Dendritic cell treated with granulocyte-macrophage colony-stimulating factor and Interleukin-4, amounts not matched to agents 40 ng/mL and 50 ng/mL, for 4 days (primary cell): ENCODE results near the gene SYPL1.

Experiments
- H3K27ac Mint-ChIP-seq: one replicate; pipeline ENCODE4 v1.8.0; 2022; ENCODE audit warnings: mild to moderate bottlenecking, mixed read lengths
- H3K27me3 Mint-ChIP-seq: one replicate; pipeline ENCODE4 v1.8.0; 2022; ENCODE audit warnings: mild to moderate bottlenecking, mixed read lengths
- H3K36me3 Mint-ChIP-seq: one replicate; pipeline ENCODE4 v1.8.0; 2022; ENCODE audit warnings: low read depth, mixed read lengths
- H3K4me1 Mint-ChIP-seq: one replicate; pipeline ENCODE4 v1.8.0; 2022; ENCODE audit warnings: low read depth, mixed read lengths
- H3K4me3 Mint-ChIP-seq: one replicate; pipeline ENCODE4 v1.8.0; 2022; ENCODE audit warnings: mild to moderate bottlenecking, moderate library complexity, mixed read lengths
- H3K9me3 Mint-ChIP-seq: one replicate; pipeline ENCODE4 v1.8.0; 2022; ENCODE audit warnings: mixed read lengths
- intact Hi-C: fragments of 100-400 bp; cut with micrococcal nuclease; formaldehyde crosslinking; loops from one replicate; pipeline ENCODE4 v1.15.0; 2022

The SYPL1 gene

DNA sequence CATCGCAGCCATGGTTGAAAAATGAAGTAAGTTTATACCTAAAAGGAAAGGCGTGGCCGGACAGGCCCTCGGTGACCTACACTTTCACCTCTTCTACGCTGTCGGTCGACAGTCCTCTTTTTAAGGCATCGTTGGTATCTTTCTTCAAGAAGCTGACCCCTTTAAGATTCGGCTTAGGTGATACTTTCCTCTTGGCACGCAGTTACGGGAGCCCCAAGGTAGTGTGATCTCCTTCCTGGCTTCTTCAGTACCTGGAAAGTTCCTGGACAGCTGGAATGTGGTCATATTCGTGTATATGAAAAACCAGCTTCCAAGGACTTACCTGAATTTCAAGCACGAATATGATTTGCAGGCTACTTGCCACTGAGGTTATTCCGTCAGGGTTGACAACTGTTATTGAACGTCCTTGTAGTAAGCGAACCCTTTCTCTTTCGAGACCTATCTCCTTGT is 885 bp upstream of the SYPL1 start:
- H3K4me1 Mint-ChIP-seq, result peaks cover 28% of the 10 kb centered on the region
- H3K27me3 Mint-ChIP-seq, result no peaks in the 10 kb centered on the region
- peak overlapping the region; percentile 89 for H3K27ac Mint-ChIP-seq
- H3K9me3 Mint-ChIP-seq, result no peaks in the 10 kb centered on the region
- H3K36me3 Mint-ChIP-seq, result peaks cover 14% of the 10 kb centered on the region
- intact Hi-C loops, result loop anchor here (10.0 kb wide), 1 partner anchor 48 kb away; no protein-coding TSS in a partner anchor
- peak overlapping the region; percentile 94 for H3K4me3 Mint-ChIP-seq

DNA sequence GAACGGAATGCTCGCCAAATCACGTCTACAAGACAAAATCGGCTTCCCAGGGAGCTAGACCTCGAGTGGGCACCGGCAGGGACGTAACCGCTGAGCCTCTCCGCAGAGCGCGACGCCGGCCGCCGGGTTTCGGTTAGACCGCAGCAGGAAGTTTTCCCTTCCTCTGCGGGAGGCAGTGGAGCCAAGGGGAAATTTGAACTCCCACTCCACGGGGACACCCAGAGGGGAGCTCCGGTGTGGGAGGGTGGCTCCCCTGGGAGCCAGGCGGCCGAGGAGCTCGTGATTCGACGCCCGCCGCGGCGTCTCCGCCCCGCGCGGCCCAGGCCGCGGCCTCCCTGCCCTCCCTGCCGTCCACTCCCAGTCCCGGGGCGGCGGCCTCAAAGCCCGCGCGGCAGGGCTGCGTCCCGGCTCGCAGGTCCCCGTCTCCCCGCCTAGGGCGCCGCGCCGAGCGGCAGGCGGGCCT is 426 bp downstream of the SYPL1 start:
- peaks cover 14% of the 10 kb centered on the region for H3K36me3 Mint-ChIP-seq
- H3K27me3 Mint-ChIP-seq, result no peaks in the 10 kb centered on the region
- H3K4me3 Mint-ChIP-seq, result peak overlapping the region; percentile 94
- H3K27ac Mint-ChIP-seq, result peak overlapping the region; percentile 89
- no peaks in the 10 kb centered on the region for H3K9me3 Mint-ChIP-seq
- peaks cover 28% of the 10 kb centered on the region for H3K4me1 Mint-ChIP-seq
- intact Hi-C loops, result loop anchor here (10.0 kb wide), 1 partner anchor 47 kb away; no protein-coding TSS in a partner anchor

DNA sequence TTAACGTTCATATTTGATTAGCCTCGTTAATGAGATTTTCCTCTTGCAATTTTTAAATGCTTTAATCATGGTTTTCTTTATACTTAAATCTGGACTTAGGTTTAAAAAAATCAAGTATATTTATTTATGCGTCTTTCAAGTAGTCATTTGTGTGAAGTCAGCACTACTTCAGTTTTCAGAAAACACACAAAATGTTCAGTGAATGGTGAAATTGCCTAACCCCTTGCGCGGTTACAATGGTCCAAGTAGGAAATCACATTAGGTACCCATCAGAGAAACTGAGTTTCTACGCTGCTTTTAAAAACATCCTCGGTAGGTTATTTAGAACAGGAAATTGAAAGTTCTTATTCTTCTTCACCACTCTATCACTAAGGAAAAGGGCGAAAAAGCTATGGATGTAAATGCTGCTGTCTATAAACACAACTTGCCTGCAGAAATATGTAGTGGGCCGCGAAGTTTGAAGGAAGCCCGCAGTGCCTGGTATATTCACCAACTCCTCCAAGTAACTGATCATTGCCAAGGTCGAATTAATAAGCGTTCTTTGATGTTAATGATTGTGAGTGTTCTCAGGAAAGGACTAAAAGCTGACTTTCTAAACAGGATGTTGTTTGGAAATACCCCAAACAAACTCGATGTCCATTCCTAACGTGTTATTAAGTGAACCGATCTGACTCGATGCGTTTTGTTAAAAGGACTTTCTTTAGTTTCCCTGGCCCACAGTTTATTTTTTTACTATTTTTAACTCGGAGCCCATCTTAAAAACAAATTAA is 1.0 kb downstream of the SYPL1 start:
- peaks cover 19% of the 10 kb centered on the region for H3K36me3 Mint-ChIP-seq
- no peaks in the 10 kb centered on the region for H3K27me3 Mint-ChIP-seq
- H3K4me1 Mint-ChIP-seq, result peaks cover 33% of the 10 kb centered on the region
- intact Hi-C loops, result loop anchor here (10.0 kb wide), 1 partner anchor 46 kb away; no protein-coding TSS in a partner anchor
- H3K4me3 Mint-ChIP-seq, result peak overlapping the region; percentile 94
- no peaks in the 10 kb centered on the region for H3K9me3 Mint-ChIP-seq
- H3K27ac Mint-ChIP-seq, result peak overlapping the region; percentile 89

DNA sequence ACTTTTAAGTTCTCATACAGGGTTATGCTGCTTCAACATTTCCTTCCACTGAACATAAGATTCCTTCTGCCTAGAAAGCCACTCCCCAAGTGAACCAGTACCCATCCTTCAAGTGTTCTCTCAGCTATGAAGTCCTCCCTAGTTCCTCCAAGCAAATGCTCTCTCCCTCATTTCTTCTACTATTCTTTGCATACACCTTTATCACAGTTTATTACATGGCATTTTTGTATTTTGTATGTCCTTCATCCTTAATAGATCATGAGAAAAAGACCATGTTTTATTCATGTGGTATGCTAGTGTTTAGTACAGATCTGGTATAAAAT is 1.9 kb downstream of the SYPL1 start:
- Mint-ChIP-seq H3K27me3 (no peaks in the 10 kb centered on the region), H3K36me3 (peaks cover 25% of the 10 kb centered on the region), H3K4me3 (no peak overlapping the region), H3K27ac (no peak overlapping the region), H3K9me3 (no peaks in the 10 kb centered on the region), H3K4me1 (peaks cover 41% of the 10 kb centered on the region)
- intact Hi-C loops, result loop anchor here (10.0 kb wide), 1 partner anchor 45 kb away; no protein-coding TSS in a partner anchor

DNA sequence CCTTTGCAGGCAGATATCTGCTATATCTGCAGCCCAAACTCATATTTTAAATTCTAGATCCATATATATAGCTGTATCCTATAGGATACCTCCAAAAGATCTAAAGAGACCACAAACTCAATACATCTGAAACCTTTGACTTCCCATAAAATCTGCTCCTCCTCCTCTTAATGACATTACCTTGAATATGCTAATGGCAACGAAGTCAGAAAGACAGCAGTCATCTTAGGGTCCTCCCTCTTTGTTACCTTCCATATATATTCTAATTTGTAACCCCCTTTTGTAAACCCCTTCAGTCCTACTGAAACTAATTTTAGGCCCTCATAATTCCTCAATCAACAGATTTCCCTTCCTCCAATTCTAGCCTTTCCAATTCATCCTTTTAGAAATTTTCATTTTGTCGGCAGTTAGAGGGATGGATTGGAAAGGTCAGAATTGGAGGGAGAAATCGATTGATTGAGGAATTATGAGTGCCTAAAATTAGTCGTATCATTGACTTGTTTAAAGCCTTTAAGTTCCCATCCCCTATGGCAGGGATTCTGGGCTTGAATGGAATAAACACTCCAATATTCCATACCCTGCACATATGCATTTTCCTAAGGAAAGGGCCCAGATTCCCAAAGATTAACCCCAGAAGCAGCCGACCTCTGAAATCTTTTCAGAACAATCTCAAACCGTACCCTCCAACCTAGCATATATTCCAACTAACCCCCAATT is 2.4 kb downstream of the SYPL1 start:
- no peak overlapping the region for H3K27ac Mint-ChIP-seq
- peaks cover 45% of the 10 kb centered on the region for H3K4me1 Mint-ChIP-seq
- H3K4me3 Mint-ChIP-seq, result no peak overlapping the region
- no peaks in the 10 kb centered on the region for H3K27me3 Mint-ChIP-seq
- no peaks in the 10 kb centered on the region for H3K9me3 Mint-ChIP-seq
- intact Hi-C loops, result loop anchor here (10.0 kb wide), 2 partner anchors 45 to 435 kb away; no protein-coding TSS in a partner anchor
- H3K36me3 Mint-ChIP-seq, result peaks cover 25% of the 10 kb centered on the region

DNA sequence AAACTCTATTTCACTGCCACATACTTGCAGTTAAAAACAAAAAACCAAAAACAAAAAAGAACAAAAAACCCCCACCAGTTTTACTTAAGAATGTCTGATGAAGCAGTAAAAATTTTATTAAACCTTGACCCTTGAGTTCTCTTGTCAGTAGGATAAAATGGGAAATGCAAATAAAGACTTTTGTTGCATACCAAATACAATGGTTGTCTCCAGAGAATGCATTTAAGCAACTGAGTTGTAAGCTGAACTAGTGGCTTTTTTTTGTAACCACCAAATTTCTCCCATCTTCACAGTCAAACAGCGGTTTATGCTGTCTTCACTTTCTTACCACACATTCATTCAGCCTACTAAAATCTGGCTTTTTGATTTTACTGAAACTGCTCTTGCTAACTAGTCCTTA is 3.1 kb downstream of the SYPL1 start:
- Mint-ChIP-seq H3K36me3 (peaks cover 25% of the 10 kb centered on the region), H3K27me3 (no peaks in the 10 kb centered on the region), H3K4me1 (peaks cover 41% of the 10 kb centered on the region), H3K9me3 (no peaks in the 10 kb centered on the region), H3K27ac (no peak overlapping the region), H3K4me3 (no peak overlapping the region)
- intact Hi-C loops, result loop anchor here (10.0 kb wide), 1 partner anchor 434 kb away; no protein-coding TSS in a partner anchor

DNA sequence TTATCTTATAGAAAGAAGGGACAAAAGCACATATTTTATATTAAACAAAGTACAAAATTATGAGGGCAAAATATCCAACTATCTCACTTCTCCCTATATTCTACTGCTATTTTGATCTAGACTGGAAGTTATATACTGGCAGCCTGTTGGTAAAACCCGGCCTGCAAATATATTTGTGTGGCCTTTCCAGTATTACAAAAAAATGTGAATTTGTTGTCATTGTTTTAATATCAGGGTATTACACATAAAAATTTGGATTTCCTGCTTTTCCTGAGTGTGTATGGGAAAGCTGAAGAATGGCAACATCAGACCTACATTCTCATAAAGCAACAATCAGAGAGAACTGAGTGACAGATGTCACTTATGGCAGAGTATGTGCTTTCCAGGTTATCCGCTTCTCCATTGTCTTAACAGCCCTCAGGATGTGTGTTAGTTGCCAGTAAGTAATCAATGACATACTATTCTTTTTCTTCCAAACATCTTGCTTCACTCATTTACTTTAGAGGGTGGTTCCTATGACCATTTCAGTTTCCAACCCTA is 7.3 kb downstream of the SYPL1 start:
- intact Hi-C loops, result loop anchor here (10.0 kb wide), 1 partner anchor 430 kb away; no protein-coding TSS in a partner anchor
- no peak overlapping the region for H3K27ac Mint-ChIP-seq
- no peak overlapping the region for H3K4me3 Mint-ChIP-seq
- H3K9me3 Mint-ChIP-seq, result no peaks in the 10 kb centered on the region
- peaks cover 23% of the 10 kb centered on the region for H3K36me3 Mint-ChIP-seq
- no peaks in the 10 kb centered on the region for H3K27me3 Mint-ChIP-seq
- H3K4me1 Mint-ChIP-seq, result peaks cover 41% of the 10 kb centered on the region

DNA sequence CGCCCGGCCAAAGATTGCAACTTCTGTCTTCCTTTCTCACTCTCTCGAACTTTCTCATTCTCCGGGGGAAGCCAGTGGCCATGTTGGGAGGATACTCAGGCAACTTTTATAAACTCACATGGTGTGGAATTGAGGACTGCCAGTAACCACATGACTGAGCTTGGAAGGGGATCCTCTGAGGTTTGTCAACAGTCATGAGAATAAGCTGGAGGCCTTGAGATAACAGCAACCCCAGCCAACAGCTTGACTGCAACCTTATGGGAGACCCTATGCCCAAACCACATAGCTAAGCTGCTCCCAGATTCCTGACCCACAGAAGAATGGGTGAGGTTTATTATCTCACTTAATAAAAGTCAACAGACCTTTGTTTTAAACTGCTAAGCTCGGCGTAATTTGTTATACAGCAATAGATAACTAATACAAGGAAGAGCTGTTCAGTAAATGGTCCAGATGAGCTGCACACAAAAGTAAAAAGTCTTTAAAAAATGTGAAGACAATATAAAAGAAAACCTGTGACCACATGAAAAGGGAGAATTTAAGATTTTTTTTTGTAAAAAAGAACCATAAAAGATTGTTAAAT is 9.6 kb downstream of the SYPL1 start:
- no peaks in the 10 kb centered on the region for H3K27me3 Mint-ChIP-seq
- no peak overlapping the region for H3K4me3 Mint-ChIP-seq
- intact Hi-C loops, result loop anchor here (10.0 kb wide), 1 partner anchor 428 kb away; no protein-coding TSS in a partner anchor
- no peaks in the 10 kb centered on the region for H3K9me3 Mint-ChIP-seq
- no peak overlapping the region for H3K27ac Mint-ChIP-seq
- peaks cover 17% of the 10 kb centered on the region for H3K36me3 Mint-ChIP-seq
- peaks cover 25% of the 10 kb centered on the region for H3K4me1 Mint-ChIP-seq

DNA sequence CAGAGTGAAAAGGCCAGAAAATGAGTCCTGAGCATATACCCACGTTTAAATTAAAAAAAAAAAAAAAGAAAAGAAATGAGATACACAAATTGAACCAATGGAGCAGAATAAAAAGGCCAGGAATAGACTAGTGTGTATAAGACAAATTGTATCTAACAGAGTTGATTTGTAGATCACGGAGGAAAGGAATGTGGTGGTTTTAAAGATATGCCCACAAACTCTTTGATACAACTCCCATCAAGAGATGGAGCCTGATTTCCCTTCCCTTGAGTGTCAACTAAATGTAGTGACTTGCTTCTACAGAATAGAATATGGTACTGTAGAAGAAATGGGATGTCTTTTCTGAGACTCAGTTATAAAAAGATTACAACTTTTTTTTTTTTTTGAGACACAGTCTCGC is 10.4 kb downstream of the SYPL1 start:
- Mint-ChIP-seq H3K4me1 (peaks cover 25% of the 10 kb centered on the region), H3K4me3 (no peak overlapping the region)
- intact Hi-C loops, result loop anchor here (10.0 kb wide), 1 partner anchor 427 kb away; no protein-coding TSS in a partner anchor

DNA sequence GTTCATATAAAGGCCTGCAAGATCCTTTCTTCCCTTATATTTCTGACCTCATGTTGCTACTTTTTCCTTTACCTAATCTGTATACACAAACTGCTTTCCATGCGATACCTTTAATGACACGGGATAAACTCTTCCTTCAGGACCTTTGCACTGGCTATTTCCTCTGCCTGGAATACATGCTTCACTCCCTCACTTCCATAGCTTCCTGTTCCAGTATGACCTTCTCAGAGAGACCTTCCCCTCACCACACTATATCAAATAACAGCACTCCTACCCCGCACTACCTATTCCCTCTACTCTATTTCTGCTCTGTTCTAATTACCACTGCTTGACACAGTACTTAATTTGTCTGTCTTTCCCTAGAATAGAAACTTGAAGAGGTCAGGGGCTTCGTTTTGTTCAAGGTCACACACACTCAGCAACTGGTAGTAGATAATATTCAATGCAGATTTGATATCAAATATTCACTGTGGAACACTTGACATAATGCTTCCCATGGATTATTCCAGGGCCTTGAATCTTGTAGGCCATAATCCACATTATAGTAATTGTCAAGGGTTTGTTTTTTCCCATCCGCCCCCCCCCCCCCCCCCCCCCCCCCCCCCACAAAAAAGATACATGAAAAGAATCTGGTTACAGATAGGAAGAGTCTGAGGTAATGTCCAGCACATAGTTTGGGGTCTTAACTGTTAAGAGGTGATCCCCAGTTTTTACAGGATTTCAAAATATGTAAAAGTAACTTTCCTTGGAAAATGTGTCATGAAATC is 11.1 kb downstream of the SYPL1 start:
- Mint-ChIP-seq H3K27ac (no peak overlapping the region), H3K4me3 (no peak overlapping the region), H3K9me3 (no peaks in the 10 kb centered on the region), H3K4me1 (peaks cover 20% of the 10 kb centered on the region), H3K27me3 (no peaks in the 10 kb centered on the region), H3K36me3 (peaks cover 22% of the 10 kb centered on the region)
- intact Hi-C loops, result loop anchor here (10.0 kb wide), 1 partner anchor 426 kb away; no protein-coding TSS in a partner anchor

More for the DNA sequence above, 10.4 kb downstream of the SYPL1 start:
- H3K36me3 Mint-ChIP-seq, result peaks cover 22% of the 10 kb centered on the region
- H3K9me3 Mint-ChIP-seq, result no peaks in the 10 kb centered on the region
- H3K27ac Mint-ChIP-seq, result no peak overlapping the region
- H3K27me3 Mint-ChIP-seq, result no peaks in the 10 kb centered on the region

DNA sequence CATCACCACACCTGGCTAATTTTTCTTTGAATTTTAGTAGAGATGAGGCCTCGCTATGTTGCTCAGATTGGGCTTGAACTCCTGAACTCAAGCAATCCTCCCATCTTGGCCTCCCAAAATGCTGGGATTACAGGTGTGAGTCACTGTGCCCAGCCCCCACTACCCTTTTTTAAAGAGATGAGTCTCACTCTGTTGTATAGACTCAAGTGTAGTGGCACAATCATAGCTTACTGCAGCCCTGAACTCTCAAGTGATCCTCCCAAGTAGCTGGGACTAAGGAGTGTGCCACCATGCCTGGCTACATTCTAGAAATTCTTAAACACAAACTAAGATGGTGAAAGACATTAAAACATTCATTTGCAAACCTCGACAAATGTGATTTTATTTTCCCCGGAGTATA is 12.6 kb downstream of the SYPL1 start:
- Mint-ChIP-seq H3K27me3 (no peaks in the 10 kb centered on the region), H3K36me3 (peaks cover 32% of the 10 kb centered on the region), H3K4me1 (peaks cover 7% of the 10 kb centered on the region), H3K4me3 (no peak overlapping the region), H3K9me3 (no peaks in the 10 kb centered on the region), H3K27ac (no peak overlapping the region)
- intact Hi-C loops, result no loop called here

DNA sequence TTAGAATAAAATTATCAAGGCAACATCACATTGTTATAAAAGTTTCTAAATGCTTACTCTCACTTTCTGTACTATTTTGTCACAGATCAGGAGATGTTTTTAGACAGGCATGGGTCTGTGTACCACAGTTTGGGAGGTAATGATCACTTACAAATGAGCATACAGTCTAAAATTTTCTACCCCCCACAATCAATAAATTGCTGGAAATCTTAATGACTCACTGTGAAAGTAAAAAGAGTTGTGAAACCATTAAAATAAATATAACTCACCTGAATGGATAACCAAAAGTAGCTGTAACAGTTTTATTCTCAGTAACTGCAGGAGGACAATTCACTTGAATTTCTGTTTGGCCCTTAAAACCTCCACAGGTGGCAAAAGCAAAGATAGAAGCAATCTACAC is 13.2 kb downstream of the SYPL1 start:
- Mint-ChIP-seq H3K4me1 (peaks cover 7% of the 10 kb centered on the region), H3K4me3 (no peak overlapping the region), H3K27ac (no peak overlapping the region), H3K36me3 (peaks cover 34% of the 10 kb centered on the region), H3K27me3 (no peaks in the 10 kb centered on the region), H3K9me3 (no peaks in the 10 kb centered on the region)
- intact Hi-C loops, result no loop called here

DNA sequence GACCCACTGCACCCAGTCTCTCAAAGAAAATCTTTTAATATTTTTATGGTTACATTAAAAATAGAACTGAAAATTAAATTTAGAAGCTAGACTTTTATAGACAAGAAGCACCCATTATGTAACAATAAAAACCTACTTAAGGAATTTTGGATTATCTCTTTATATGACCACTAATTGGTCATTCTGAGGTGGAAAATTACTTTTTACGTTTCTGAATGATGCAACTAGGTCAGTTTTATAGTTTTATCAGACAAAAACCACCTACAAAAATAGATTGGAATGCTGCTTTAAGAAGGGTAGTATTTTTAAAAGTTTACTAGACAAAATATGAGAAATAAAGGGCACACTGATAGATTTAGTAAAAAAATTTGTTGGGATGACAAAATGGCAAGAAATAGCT is 16.5 kb downstream of the SYPL1 start:
- no peaks in the 10 kb centered on the region for H3K9me3 Mint-ChIP-seq
- H3K36me3 Mint-ChIP-seq, result peaks cover 44% of the 10 kb centered on the region
- no peak overlapping the region for H3K4me3 Mint-ChIP-seq
- no peaks in the 10 kb centered on the region for H3K27me3 Mint-ChIP-seq
- H3K4me1 Mint-ChIP-seq, result peaks cover 2% of the 10 kb centered on the region
- H3K27ac Mint-ChIP-seq, result no peak overlapping the region
- intact Hi-C loops, result no loop called here
